GM19023 (cell line): Measurements from ENCODE around the gene KRTAP16-1.
"Not testable (repeated sequence)": the region's sequence is repeated elsewhere in the genome, so short reads cannot be mapped to it uniquely, and the experiment has no call there.

ENCODE experiments used
- ATAC-seq: cut with Tn5 transposase; IDR thresholded peaks from one replicate; pipeline ENCODE4 v1.9.1; 2021; ENCODE audit warnings: mild to moderate bottlenecking, moderate library complexity; ENCODE audit not compliant: unreplicated experiment

KRTAP16-1 gene

GRCh38 chr17:41308918-41309359, at the start of gene KRTAP16-1:
Gene KRTAP16-1 (minus strand): TSS chr17:41309309. CDS start chr17:41309253, 56 bp downstream.
- ATAC-seq = no peak

GRCh38 chr17:41354536-41354935, 45.4 kb upstream of the KRTAP16-1 start:
- ATAC-seq = no peak

- ATAC-seq = no peak
These were observed 43.7 kb upstream of the KRTAP16-1 start for GRCh38 chr17:41352597-41353366.

GRCh38 chr17:41351177-41351576, 42.1 kb upstream of the KRTAP16-1 start:
- no peak for ATAC-seq

GRCh38 chr17:41350381-41350878, 41.3 kb upstream of the KRTAP16-1 start, which contains the start of gene KRT33A:
Gene KRT33A (minus strand): TSS chr17:41350828. CDS start chr17:41350767, 61 bp downstream.
- not testable (repeated sequence) for ATAC-seq

GRCh38 chr17:41347869-41348760, 39.0 kb upstream of the KRTAP16-1 start:
- ATAC-seq = no peak

- ATAC-seq = not testable (repeated sequence)
These were observed 37.3 kb upstream of the KRTAP16-1 start for GRCh38 chr17:41346421-41346820.

- ATAC-seq = no peak
These were observed 36.9 kb upstream of the KRTAP16-1 start for GRCh38 chr17:41345992-41346391.

GRCh38 chr17:41343029-41343428, 33.9 kb upstream of the KRTAP16-1 start:
- no peak for ATAC-seq

- no peak for ATAC-seq
These were observed 32.1 kb upstream of the KRTAP16-1 start for GRCh38 chr17:41340934-41341861.

- ATAC-seq = no peak
These were observed 31.4 kb upstream of the KRTAP16-1 start for GRCh38 chr17:41340494-41340893.

- ATAC-seq = no peak
These were observed 30.6 kb upstream of the KRTAP16-1 start for GRCh38 chr17:41339571-41340172.

GRCh38 chr17:41338961-41339485, 29.9 kb upstream of the KRTAP16-1 start:
- no peak for ATAC-seq

- ATAC-seq = no peak
These were observed 26.6 kb upstream of the KRTAP16-1 start for GRCh38 chr17:41335747-41336146.

- ATAC-seq = no peak
These were observed 25.5 kb upstream of the KRTAP16-1 start for GRCh38 chr17:41334385-41335305.

- ATAC-seq = no peak
These were observed 24.7 kb upstream of the KRTAP16-1 start for GRCh38 chr17:41333836-41334235.

- no peak for ATAC-seq
These were observed 24.0 kb upstream of the KRTAP16-1 start for GRCh38 chr17:41333098-41333497.

GRCh38 chr17:41332239-41332638, 23.1 kb upstream of the KRTAP16-1 start:
- no peak for ATAC-seq

GRCh38 chr17:41331606-41332005, 22.5 kb upstream of the KRTAP16-1 start:
- ATAC-seq = no peak
